K562 (cell line): Measurements from ENCODE around the gene PYHIN1. TPM values are rescaled to one million over a fixed set of nuclear protein-coding genes. Genes with fewer than 3 reads are reported as not detected.

Source experiments
- ARHGAP35 ChIP-seq: fragments of 450-650 bp; IDR thresholded peaks from 2 replicates; pipeline ENCODE4 v1.6.1; 2018; ENCODE audit not compliant: partially characterized antibody
- FOXJ3 ChIP-seq: sonication (generic); formaldehyde crosslinking; IDR thresholded peaks from 2 replicates; pipeline ENCODE4 v1.4.0; 2020; ENCODE audit warnings: mild to moderate bottlenecking, missing genetic modification reagents
- GTF3C2 ChIP-seq: IDR thresholded peaks from 3 replicates; pipeline ENCODE4 v1.6.1; 2011; ENCODE audit warnings: borderline replicate concordance, mild to moderate bottlenecking, moderate library complexity; ENCODE audit not compliant: insufficient read length; ENCODE audit errors: extremely low read depth
- NFYB ChIP-seq: IDR thresholded peaks from 2 replicates; pipeline ENCODE4 v1.6.1; 2011; ENCODE audit warnings: mild to moderate bottlenecking, moderate library complexity; ENCODE audit not compliant: insufficient read length; ENCODE audit errors: extremely low read depth
- RBM22 ChIP-seq: fragments of 200-400 bp; formaldehyde crosslinking; IDR thresholded peaks from 2 replicates; pipeline ENCODE4 v1.6.1; 2018; ENCODE audit warnings: low read length, low read depth; ENCODE audit not compliant: poor library complexity, severe bottlenecking
- RFX7 ChIP-seq: fragments of 250-450 bp; sonication (Bioruptor Pico); IDR thresholded peaks from 2 replicates; pipeline ENCODE4 v1.5.1; 2021; ENCODE audit warnings: mild to moderate bottlenecking
- SNRNP70 ChIP-seq: fragments of 200-400 bp; formaldehyde crosslinking; optimal IDR thresholded peaks from 2 replicates; pipeline ENCODE3; 2017; ENCODE audit warnings: low read depth, low read length
- TRIM24 ChIP-seq, 2 experiments: fragments of 450-650 bp; IDR thresholded peaks; 2 replicates each; pipeline ENCODE4 v1.6.1; 2016
- TRIM25 ChIP-seq: fragments of 450-650 bp; IDR thresholded peaks from 2 replicates; pipeline ENCODE4 v1.7.0; 2016; ENCODE audit warnings: borderline replicate concordance
- ZBTB40 ChIP-seq, 2 experiments: fragments of 450-650 bp in 1 of 2; sonication (generic) in 1 of 2; formaldehyde crosslinking in 1 of 2; IDR thresholded peaks; 2 replicates each; pipeline versions ENCODE4 v1.7.1 to v1.9.0; 2016 to 2022; ENCODE audit warnings: inconsistent platforms in 1 of 2, mild to moderate bottlenecking in 1 of 2, missing genetic modification reagents in 1 of 2
- ZFP30 ChIP-seq: fragments of 250-450 bp; sonication (Bioruptor Pico); IDR thresholded peaks from 2 replicates; pipeline ENCODE4 v1.8.0; 2022; ENCODE audit warnings: moderate library complexity, mild to moderate bottlenecking, inconsistent platforms, borderline replicate concordance
- ZNF274 ChIP-seq: IDR thresholded peaks from 2 replicates; pipeline ENCODE4 v1.6.1; 2011; ENCODE audit warnings: low read depth, mild to moderate bottlenecking, low read length, moderate library complexity, borderline replicate concordance
- polyA plus RNA-seq, 8 experiments: library from polyadenylated mRNA; depleted of rRNA in 4 of 8; stranded (reverse) in 5 of 8; unstranded in 3 of 8; fragments of >200 nt; fragmentation: Nextera tagmentation in 2 of 8; fragmentation: Illumina TruSeq in 1 of 8; extraction: Ambion mirVana in 2 of 8; extraction: Trizol in 1 of 8; gene quantifications; 2 replicates each; pipeline versions ENCODE4 v1.2.1 to v1.2.3, GENCODE V29; 2011 to 2014; ENCODE audit warnings: inconsistent platforms in 1 of 8, missing spikeins in 1 of 8
- total RNA-seq, 7 experiments: library from RNA; depleted of rRNA in 6 of 7; stranded (reverse); fragments of >200 nt in 6 of 7; fragmentation: Illumina TruSeq in 2 of 7; extraction: Trizol in 2 of 7; gene quantifications; 2 replicates each; pipeline versions ENCODE4 v1.2.1 to v1.2.3, GENCODE V29; 2011 to 2021; ENCODE audit warnings: low replicate concordance in 1 of 7
- TF ChIP-seq, protein P1 (sequence below): sonication (generic); formaldehyde crosslinking; IDR thresholded peaks from 2 replicates; pipeline ENCODE4 v1.8.0; 2022; ENCODE audit warnings: missing genetic modification reagents, mild to moderate bottlenecking, borderline replicate concordance

Gene PYHIN1
- total and polyA plus RNA-seq, 9 of the 15 experiments (the other 6 are each of a cell fraction or from before 2014, with no cell fraction given), result not detected

DNA sequence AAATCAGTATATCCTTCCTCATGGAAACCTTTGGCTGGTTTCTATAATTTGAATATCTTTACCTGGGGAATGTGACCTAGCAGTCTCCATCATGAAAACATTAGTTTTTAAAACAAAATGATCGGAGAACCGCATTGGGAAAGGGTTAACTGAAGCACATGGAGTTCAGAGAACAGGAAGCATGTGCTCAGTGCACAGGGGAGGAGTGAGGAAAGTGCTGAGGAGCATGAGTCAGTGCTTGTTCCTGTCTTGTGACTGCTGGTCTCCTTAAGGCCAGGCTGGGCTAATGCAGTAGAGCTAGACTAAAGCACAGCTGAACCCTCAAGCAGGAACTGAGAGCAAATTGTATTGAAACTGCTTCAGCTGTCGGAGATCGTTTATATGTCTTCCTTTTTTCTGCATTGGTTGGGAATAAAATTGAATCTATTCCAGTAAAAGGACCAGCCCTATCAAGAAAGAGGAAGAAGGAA is 84.1 kb downstream of the PYHIN1 start (continued):
- TF ChIP-seq ZBTB40 (IDR thresholded peaks at IDR 0.05) (peak; percentile 65; the same call in 1 of the 2 replicates), ZBTB40 (CRISPR knock-in tag; IDR thresholded peaks at IDR 0.05) (no peak), SNRNP70 (no peak), FOXJ3 (CRISPR knock-in tag) (no peak), ARHGAP35 (no peak), ZNF274 (no peak), ZFP30 (no peak), TRIM25 (no peak), RFX7 (CRISPR knock-in tag) (no peak), TRIM24 (IDR thresholded peaks at IDR 0.05) (peak; percentile 24 to 36; a peak in 1 of 4 replicates), NFYB (no peak), GTF3C2 (no peak), RBM22 (no peak)
- TF ChIP-seq, protein P1, sequence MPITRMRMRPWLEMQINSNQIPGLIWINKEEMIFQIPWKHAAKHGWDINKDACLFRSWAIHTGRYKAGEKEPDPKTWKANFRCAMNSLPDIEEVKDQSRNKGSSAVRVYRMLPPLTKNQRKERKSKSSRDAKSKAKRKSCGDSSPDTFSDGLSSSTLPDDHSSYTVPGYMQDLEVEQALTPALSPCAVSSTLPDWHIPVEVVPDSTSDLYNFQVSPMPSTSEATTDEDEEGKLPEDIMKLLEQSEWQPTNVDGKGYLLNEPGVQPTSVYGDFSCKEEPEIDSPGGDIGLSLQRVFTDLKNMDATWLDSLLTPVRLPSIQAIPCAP (CRISPR knock-in tag), result no peak
